Erythroblast (primary cell): ENCODE data around the gene SCN2A.

Experiments
- DNase-seq, 2 experiments: peaks; one replicate each; lab custom pipeline; 2025; lab: John Stamatoyannopoulos, UW
- GATA1 ChIP-seq: IDR thresholded peaks from 2 replicates; pipeline ENCODE4 v1.6.1; 2011; ENCODE audit warnings: low read depth, mild to moderate bottlenecking, control low read depth, low read length, moderate library complexity
- POLR2A ChIP-seq: IDR thresholded peaks from 2 replicates; pipeline ENCODE4 v1.6.1; 2011; ENCODE audit warnings: mild to moderate bottlenecking, low read length

SCN2A gene

GRCh38 chr2:165277860-165278656, 38.8 kb downstream of the SCN2A start:
- no peak for DNase-seq
- TF ChIP-seq POLR2A (no peak), GATA1 (no peak)

- DNase-seq, result no peak
- TF ChIP-seq GATA1, result no peak
- no peak for TF ChIP-seq POLR2A
Observed at GRCh38 chr2:165280356-165280755, 41.1 kb downstream of the SCN2A start.

DNA sequence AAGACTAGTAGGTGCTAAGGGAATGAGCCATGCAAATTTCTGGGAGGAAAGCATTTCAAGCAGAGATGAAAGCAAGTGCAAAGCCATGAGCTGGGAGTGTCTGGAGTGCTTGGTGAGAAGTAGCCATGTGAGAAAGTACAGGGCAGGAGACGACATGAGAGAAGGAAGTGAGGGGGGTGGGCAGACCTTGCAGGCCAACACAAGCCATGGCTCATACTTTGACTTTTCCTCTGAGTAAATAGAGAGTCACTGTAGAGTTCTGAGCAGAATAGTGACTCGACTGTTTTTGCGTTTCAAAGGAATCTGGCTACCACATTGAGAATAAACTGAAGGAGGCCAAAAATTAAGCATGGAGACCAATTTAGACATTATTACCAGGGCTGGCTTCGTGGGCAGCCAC, 42.2 kb downstream of the SCN2A start:
- no peak for DNase-seq
- no peak for TF ChIP-seq POLR2A

DNA sequence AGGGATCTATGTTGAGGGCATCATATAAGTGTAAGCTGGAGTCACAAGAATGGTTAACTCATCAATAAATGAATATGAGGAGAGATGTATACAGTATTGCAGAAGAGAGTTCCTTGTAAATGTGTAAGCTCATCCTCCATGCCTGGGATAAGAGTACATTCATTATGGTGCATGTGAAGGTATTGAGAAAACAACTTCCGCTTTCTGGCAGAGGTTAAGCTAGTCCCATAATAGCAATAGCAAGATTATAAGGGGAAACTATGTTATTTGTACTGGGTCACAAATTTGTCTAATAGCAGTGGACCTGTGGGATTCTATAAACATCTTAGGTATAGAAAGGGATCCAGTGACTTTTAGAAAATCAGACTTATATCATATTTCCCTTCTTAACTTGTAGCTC, 44.1 kb downstream of the SCN2A start:
- no peak for TF ChIP-seq GATA1
- no peak for TF ChIP-seq POLR2A
- no peak for DNase-seq

DNA sequence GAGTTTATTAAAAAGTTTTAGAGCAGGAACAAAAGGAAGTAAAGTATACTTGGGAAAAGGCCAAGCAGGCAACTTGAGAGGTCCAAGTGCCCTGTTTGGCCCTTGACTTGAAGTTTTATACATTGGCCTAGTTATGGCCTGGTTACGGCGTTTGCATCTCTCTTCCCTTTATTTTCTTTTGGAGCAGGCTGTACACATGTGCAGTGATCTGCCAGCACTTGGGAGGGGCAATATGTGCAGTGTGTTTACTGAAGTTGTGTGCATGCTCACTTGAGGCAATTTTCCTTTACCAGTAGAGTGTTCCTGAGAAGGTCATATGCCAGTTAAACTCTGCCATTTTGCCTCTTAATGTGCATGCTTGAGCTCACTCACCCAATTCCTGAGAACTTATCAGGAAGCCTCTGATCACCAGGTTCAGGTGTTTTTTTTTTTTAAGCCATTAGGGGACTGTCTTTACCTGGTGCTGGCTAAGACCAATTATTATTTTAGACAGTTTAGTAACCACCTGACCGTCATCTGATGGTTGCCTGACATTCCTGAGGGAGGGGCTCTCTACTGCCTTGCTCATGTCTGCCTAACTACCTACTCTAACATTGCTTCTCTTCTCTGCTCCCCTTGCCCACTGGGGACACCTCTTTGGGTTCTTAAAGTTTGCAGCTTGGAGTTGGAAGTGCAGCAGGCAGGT, 48.0 kb downstream of the SCN2A start:
- no peak for DNase-seq
- TF ChIP-seq POLR2A (no peak), GATA1 (no peak)

- TF ChIP-seq POLR2A, result no peak
- no peak for TF ChIP-seq GATA1
- DNase-seq, result no peak
Observed at GRCh38 chr2:165289069-165289468, 49.9 kb downstream of the SCN2A start.

- peak; percentile 80 for DNase-seq
- TF ChIP-seq GATA1 (no peak), POLR2A (no peak)
Observed at GRCh38 chr2:165293440-165294420, 54.5 kb downstream of the SCN2A start.

DNA sequence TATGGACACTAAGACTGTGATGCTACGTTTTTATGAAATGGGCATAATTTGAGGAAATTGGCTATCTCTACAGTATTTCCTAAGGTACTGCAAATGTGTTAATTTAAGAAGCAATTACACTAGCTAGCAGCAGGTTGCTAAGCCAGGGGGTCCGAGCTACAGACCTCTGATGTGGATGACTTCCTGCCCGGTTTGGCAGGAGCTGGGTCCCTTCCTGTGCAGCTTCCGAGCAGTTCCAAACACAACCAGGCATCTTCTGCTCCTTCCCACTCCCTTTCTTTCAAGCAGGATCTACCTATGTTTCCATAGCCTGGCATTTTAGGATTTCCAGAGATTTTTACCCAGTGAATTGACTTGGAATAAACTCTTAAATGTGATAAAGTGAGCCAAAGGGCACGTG, 55.7 kb downstream of the SCN2A start:
- DNase-seq, result no peak
- no peak for TF ChIP-seq GATA1

GRCh38 chr2:165295643-165296042, 56.4 kb downstream of the SCN2A start:
- DNase-seq, result no peak
- TF ChIP-seq GATA1 (no peak), POLR2A (no peak)

- peak; percentile 15 to 38 for DNase-seq
- TF ChIP-seq POLR2A (no peak), GATA1 (no peak)
Observed at GRCh38 chr2:165305391-165306096, 66.3 kb downstream of the SCN2A start.

DNA sequence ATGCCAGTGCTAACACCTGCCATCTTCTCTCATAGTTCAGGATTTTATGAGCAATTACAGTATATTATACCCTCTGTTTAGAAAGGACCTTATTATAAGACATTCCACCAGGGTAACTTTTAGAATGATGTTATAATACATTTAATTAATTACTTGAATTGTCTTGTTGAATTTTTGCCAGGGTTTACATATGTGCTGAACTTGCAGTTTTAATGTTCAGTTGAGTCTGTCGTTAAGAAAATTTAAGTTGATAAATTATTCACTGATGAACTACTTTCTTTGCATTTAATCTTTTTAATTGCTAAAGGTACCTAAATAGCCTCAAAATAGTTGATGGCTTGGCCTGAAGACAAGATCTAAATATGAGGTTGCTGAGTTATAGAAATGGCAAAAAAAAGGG, 68.1 kb downstream of the SCN2A start:
- no peak for TF ChIP-seq POLR2A
- TF ChIP-seq GATA1, result no peak
- DNase-seq, result no peak

- DNase-seq, result no peak
- TF ChIP-seq POLR2A (no peak), GATA1 (no peak)
Observed at GRCh38 chr2:165311949-165312348, 72.7 kb downstream of the SCN2A start.

- peak in 1 of 2 experiments; percentile 3 for DNase-seq
- TF ChIP-seq POLR2A (no peak), GATA1 (no peak)
Observed at GRCh38 chr2:165312999-165313398, 73.8 kb downstream of the SCN2A start.

DNA sequence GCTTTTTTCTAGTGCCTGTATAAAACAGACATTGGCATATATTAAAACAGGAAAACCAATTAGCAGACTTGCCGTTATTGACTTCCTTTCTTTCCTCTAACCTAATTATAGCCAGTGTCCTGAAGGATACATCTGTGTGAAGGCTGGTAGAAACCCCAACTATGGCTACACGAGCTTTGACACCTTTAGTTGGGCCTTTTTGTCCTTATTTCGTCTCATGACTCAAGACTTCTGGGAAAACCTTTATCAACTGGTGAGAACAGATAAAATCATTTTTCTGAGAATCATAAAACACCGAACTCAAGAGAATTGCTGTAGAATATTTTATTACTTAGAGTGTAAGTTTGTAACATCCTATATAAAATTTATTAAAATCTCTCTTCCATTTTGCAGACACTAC, 74.3 kb downstream of the SCN2A start:
- TF ChIP-seq POLR2A (no peak), GATA1 (no peak)
- DNase-seq, result peak in 1 of 2 experiments; percentile 8
